HFF-Myc (cell line): ENCODE data around the gene INSRR.

Source experiments
- DNase-seq: peaks from one replicate; pipeline ENCODE4 v3.0.0-alpha.2; 2011; ENCODE audit warnings: low read depth; ENCODE audit errors: extremely low read depth
- H3K4me3 ChIP-seq: replicated peaks from 2 replicates; pipeline ENCODE4 v1.5.1; 2011; ENCODE audit warnings: low read depth, mild to moderate bottlenecking, control low read depth, low read length
- TF ChIP-seq, protein P1 (sequence below): IDR thresholded peaks from 2 replicates; pipeline ENCODE4 v1.5.1; 2012; ENCODE audit warnings: mild to moderate bottlenecking, low read depth, low read length, control low read depth; ENCODE audit errors: missing control alignments

INSRR gene

DNA sequence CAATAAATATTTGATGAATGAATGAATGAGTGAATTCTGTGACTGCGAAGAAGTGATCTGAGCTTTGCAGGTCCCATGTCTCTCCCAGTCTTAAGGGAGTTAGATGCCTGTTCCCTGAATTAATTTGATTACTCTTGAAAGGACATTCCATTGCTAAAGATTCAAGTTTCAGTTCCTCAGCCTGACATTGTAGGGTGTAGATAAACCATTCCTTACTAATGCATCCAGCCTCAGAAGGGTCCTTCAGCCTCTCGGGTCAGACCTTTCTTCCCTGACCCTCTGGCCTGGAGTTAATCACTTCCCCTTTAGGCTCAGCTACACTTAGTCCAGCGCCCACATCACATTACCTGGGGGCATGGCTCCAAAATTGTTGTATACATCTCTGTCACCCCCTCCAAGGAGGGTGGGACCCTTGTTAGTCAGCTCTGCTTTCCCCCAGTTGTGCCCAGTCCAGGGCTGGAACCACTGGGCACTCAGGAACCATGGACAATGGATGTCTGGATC, 2.6 kb downstream of the INSRR start:
- TF ChIP-seq, protein P1, sequence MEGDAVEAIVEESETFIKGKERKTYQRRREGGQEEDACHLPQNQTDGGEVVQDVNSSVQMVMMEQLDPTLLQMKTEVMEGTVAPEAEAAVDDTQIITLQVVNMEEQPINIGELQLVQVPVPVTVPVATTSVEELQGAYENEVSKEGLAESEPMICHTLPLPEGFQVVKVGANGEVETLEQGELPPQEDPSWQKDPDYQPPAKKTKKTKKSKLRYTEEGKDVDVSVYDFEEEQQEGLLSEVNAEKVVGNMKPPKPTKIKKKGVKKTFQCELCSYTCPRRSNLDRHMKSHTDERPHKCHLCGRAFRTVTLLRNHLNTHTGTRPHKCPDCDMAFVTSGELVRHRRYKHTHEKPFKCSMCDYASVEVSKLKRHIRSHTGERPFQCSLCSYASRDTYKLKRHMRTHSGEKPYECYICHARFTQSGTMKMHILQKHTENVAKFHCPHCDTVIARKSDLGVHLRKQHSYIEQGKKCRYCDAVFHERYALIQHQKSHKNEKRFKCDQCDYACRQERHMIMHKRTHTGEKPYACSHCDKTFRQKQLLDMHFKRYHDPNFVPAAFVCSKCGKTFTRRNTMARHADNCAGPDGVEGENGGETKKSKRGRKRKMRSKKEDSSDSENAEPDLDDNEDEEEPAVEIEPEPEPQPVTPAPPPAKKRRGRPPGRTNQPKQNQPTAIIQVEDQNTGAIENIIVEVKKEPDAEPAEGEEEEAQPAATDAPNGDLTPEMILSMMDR: no peak
- DNase-seq: no peak
- no peak overlapping the region for H3K4me3 ChIP-seq

DNA sequence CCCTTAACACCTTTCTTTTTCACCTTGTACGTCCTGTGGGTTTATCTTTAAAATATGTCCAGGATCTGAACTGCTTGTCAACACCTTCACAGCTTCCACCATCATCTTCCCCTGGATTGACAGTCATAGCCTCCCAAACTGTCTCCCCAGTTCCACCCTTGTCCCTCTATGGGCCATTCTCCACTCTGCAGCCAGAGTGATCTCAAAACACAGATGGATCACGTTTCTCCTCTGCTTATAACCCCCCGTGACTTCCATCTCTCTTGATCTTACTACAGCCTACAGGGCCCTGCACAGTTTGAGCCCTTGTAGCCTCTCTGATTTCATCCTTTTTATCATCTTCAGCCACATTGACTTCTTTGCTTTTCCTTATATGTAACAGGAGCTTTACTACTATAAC, 4.3 kb downstream of the INSRR start:
- no peak for DNase-seq
- TF ChIP-seq, protein P1: no peak
- no peak overlapping the region for H3K4me3 ChIP-seq

DNA sequence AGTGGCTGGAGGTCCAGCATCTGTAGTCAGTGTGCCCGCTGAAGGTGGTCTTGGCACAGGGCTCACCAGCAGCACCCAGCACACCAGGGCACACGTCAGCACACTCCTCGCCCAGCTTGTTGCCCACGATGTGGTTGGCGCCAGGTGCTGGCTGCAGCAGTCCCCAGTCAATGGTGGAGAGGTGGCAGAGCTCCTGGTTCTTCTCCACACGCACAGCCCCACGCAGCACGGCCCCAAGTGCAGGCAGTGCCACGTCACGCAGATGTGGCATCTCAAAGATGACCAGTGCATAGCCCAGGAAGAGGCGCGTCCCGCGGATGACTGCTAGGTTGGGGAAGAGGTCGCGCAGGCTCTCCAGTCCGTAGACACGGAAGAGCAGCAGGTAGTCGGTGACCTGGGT, 5.2 kb downstream of the INSRR start:
- no peak for DNase-seq
- H3K4me3 ChIP-seq: no peak overlapping the region
- TF ChIP-seq, protein P1: no peak

DNA sequence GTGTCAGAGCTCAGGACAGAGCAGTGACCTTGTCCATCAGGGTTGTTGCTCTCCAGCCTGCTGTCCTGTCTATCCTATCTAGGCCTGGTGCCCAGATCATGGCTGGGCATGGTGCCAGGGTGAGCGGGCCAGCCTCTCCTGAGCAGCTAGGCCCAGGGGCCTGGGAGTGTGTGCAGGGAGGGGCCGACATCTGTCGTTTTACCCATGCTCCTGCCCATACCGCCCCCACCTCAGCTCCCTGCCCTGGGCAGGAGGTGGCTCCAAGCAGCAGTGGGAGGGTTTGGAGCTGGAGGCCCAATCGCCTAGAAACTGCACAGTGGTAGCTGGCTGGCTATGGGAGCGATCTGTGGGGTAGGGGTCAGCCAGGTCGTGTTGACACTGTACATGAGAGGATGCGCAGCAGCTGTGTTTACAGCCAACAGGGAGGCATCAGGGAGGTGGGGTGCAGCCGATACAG, 6.5 kb downstream of the INSRR start:
- DNase-seq: no peak
- TF ChIP-seq, protein P1: no peak
- H3K4me3 ChIP-seq: no peak overlapping the region

DNA sequence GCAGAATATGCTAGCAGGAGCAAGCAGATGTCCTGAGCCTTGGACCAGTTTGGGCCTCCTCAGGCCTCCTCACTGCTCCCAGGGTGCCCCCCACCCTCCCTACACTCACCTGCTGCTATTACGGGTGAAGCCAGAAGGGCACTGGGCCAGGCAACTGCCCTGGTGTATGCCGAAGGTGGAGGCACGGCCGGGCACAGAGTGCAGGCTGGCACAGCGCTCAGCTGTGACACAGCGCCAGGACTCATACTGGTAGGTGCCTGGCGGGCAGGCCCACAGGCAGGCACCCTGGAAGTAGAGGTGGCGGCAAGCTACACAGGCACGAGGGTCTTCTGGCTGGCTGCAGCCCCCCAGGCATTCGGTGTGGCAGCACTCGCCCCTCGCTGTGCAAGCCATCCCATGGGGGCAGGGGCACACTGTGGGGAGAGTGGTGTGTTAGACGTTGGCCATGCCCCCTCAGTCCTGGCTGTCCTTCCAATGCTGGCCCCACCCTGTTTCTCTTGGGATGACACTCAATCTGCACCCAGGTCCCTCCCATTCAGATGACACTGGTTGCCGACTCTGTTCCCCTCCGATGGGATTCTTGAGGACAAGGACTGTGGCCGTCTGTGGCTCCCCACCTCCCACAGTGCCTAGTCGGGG, 7.0 kb downstream of the INSRR start:
- DNase-seq: no peak

DNA sequence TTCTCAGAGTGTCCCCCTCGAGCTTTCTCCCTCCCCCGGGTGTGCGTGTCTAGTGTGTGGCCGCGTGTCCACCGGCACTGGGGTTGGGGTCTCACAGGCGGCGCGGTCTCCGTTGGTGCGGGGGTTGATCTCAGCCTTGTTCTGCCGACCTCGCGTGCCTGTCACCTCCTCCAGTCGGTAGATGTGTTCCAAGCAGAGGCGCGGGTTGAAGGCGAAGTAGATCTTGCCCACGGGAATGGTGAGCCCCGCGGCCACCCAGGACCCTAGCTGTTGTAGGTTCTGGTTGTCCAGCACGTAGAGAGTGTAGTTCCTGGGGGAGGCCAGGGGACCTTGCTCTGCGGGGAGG, 9.8 kb downstream of the INSRR start:
- H3K4me3 ChIP-seq: no peak overlapping the region
- TF ChIP-seq, protein P1: no peak

More for the DNA sequence above, 7.0 kb downstream of the INSRR start:
- TF ChIP-seq, protein P1: no peak
- no peak overlapping the region for H3K4me3 ChIP-seq

DNA sequence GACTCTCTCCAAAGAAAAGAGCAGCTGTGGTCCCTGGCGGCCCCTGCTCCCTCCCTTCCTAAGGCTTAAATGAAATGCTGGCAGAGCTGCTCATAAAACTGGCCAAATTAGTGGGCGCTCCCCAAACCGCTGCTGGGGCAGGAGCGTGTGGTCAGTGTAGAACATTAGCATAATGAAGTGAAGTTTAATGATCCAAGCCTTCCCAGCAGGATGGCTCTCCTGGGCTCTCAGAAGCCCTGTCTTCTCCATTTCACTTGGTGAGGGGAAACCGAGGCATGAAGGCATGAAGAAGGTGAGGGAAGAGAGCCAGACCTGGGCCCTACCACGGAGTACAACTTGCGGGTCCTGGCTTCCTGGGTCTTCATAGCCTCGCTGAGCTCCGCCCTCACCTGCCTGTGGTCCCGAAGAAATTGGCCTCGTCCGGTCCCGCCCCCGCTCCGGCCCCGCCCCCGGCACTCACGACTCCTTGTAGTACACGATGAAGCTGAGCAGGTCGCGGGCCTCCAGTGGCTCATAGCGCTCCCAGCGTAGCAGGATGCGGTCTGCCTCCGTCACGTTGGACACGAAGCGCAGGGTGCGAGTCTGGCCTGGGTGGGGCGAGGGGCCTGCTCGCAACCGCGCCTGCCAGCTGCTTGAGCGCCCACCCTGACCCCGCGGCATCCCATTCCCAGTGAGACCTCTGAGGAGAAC, 10.3 kb downstream of the INSRR start:
- DNase-seq: no peak
- TF ChIP-seq, protein P1: no peak
- H3K4me3 ChIP-seq: no peak overlapping the region

More for the DNA sequence above, 9.8 kb downstream of the INSRR start:
- DNase-seq: no peak
